ENCODE data around the gene HEXIM2. TPM values are rescaled to one million over a fixed set of nuclear protein-coding genes. Genes with fewer than 3 reads are reported as not detected.

HEXIM2 gene
- total and polyA plus RNA-seq, 2 of the 13 experiments (the other 11 are each of a cell fraction or from before 2014, with no cell fraction given): 27.1 to 32.4 TPM

- TF ChIP-seq, protein P1, sequence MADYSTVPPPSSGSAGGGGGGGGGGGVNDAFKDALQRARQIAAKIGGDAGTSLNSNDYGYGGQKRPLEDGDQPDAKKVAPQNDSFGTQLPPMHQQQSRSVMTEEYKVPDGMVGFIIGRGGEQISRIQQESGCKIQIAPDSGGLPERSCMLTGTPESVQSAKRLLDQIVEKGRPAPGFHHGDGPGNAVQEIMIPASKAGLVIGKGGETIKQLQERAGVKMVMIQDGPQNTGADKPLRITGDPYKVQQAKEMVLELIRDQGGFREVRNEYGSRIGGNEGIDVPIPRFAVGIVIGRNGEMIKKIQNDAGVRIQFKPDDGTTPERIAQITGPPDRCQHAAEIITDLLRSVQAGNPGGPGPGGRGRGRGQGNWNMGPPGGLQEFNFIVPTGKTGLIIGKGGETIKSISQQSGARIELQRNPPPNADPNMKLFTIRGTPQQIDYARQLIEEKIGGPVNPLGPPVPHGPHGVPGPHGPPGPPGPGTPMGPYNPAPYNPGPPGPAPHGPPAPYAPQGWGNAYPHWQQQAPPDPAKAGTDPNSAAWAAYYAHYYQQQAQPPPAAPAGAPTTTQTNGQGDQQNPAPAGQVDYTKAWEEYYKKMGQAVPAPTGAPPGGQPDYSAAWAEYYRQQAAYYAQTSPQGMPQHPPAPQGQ (CRISPR knock-in tag; IDR thresholded peaks at IDR 0.05; ENCODE audit: borderline replicate concordance): no peak
- TF ChIP-seq NFYC (CRISPR knock-in tag; IDR thresholded peaks at IDR 0.05) (peak; percentile 99), KLF9 (CRISPR knock-in tag; IDR thresholded peaks at IDR 0.05; ENCODE audit: low read depth) (peak; percentile 47; the same call in 1 of the 2 replicates), AGO1 (IDR thresholded peaks at IDR 0.05; ENCODE audit: low read depth, low read length, poor library complexity, severe bottlenecking) (no peak), KIAA2018 (CRISPR knock-in tag; IDR thresholded peaks at IDR 0.05; ENCODE audit: borderline replicate concordance) (no peak; the same call in 1 of the 2 replicates), ZNF264 (CRISPR knock-in tag; IDR thresholded peaks at IDR 0.05) (no peak; the same call in none of the 2 replicates), SRSF4 (IDR thresholded peaks at IDR 0.05; ENCODE audit: low read depth, low read length, poor library complexity, severe bottlenecking) (no peak), HNRNPUL1 (IDR thresholded peaks at IDR 0.05; ENCODE audit: low read depth, low read length) (peak; percentile 88), ZNF557 (CRISPR knock-in tag; IDR thresholded peaks at IDR 0.05) (0 out of 2 replicates have a peak, but pooled peaks have one; percentile 41), SP1 (IDR thresholded peaks at IDR 0.05) (no peak), SP1 (CRISPR knock-in tag; IDR thresholded peaks at IDR 0.05) (peak; percentile 100), TGIF2 (CRISPR knock-in tag; IDR thresholded peaks at IDR 0.05) (peak; percentile 87; the same call in 1 of the 2 replicates), ZNF792 (CRISPR knock-in tag; IDR thresholded peaks at IDR 0.05) (no peak; the same call in 1 of the 2 replicates), POGZ (CRISPR knock-in tag; IDR thresholded peaks at IDR 0.05) (peak; percentile 90), ZFP37 (CRISPR knock-in tag; IDR thresholded peaks at IDR 0.05; ENCODE audit: borderline replicate concordance) (no peak), ZIK1 (CRISPR knock-in tag; IDR thresholded peaks at IDR 0.05; ENCODE audit: borderline replicate concordance, low read depth) (peak; percentile 16)
- TF ChIP-seq, protein P2, sequence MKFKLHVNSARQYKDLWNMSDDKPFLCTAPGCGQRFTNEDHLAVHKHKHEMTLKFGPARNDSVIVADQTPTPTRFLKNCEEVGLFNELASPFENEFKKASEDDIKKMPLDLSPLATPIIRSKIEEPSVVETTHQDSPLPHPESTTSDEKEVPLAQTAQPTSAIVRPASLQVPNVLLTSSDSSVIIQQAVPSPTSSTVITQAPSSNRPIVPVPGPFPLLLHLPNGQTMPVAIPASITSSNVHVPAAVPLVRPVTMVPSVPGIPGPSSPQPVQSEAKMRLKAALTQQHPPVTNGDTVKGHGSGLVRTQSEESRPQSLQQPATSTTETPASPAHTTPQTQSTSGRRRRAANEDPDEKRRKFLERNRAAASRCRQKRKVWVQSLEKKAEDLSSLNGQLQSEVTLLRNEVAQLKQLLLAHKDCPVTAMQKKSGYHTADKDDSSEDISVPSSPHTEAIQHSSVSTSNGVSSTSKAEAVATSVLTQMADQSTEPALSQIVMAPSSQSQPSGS (CRISPR knock-in tag; IDR thresholded peaks at IDR 0.05): peak; percentile 80
Measured at GRCh38 chr17:45161288-45162024, at the start of gene HEXIM2 (continued).
